ENCODE data around the gene HVCN1.
"Not testable (repeated sequence)": the region's sequence is repeated elsewhere in the genome, so short reads cannot be mapped to it uniquely, and the experiment has no call there.

The HVCN1 gene

GRCh38 chr12:110606253-110606611 is 82.7 kb downstream of the HVCN1 start:
- H3K27ac Mint-ChIP-seq = peak overlapping the region; percentile 96
- peak overlapping the region; percentile 76 for H3K4me3 Mint-ChIP-seq
- no peaks in the 10 kb centered on the region for H3K27me3 Mint-ChIP-seq
- no peaks in the 10 kb centered on the region for H3K36me3 Mint-ChIP-seq (ENCODE audit: low read depth)
- H3K4me1 Mint-ChIP-seq (ENCODE audit: low read depth) = peaks cover 17% of the 10 kb centered on the region
- intact Hi-C loops (cut with micrococcal nuclease) = loop anchor here (5.0 kb wide), 3 partner anchors 86 to 281 kb away; no protein-coding TSS in a partner anchor
- H3K9me3 Mint-ChIP-seq = no peaks in the 10 kb centered on the region

GRCh38 chr12:110602085-110602814 is 86.7 kb downstream of the HVCN1 start:
- intact Hi-C loops (cut with micrococcal nuclease) = loop anchor here (1.0 to 5.0 kb wide), 2 partner anchors 90 to 135 kb away; partner anchors contain the start of genes FAM216A and GPN3
- not testable (repeated sequence) for H3K27me3 Mint-ChIP-seq; H3K4me3 Mint-ChIP-seq; H3K36me3 Mint-ChIP-seq (ENCODE audit: low read depth); H3K9me3 Mint-ChIP-seq; H3K27ac Mint-ChIP-seq
- H3K4me1 Mint-ChIP-seq (ENCODE audit: low read depth) = peaks cover 30% of the 10 kb centered on the region

GRCh38 chr12:110600254-110600653 is 88.7 kb downstream of the HVCN1 start:
- H3K4me1 Mint-ChIP-seq (ENCODE audit: low read depth) = peaks cover 25% of the 10 kb centered on the region
- H3K27me3 Mint-ChIP-seq = no peaks in the 10 kb centered on the region
- peak overlapping the region; percentile 20 for H3K4me3 Mint-ChIP-seq
- peak overlapping the region; percentile 62 for H3K27ac Mint-ChIP-seq
- no peaks in the 10 kb centered on the region for H3K36me3 Mint-ChIP-seq (ENCODE audit: low read depth)
- intact Hi-C loops (cut with micrococcal nuclease) = loop anchor here (1.0 to 5.0 kb wide), 3 partner anchors 48 to 150 kb away; partner anchors contain the start of genes ARPC3, FAM216A and GPN3
- no peaks in the 10 kb centered on the region for H3K9me3 Mint-ChIP-seq

- Mint-ChIP-seq H3K4me1 (ENCODE audit: low read depth) (peaks cover 25% of the 10 kb centered on the region), H3K36me3 (ENCODE audit: low read depth) (no peaks in the 10 kb centered on the region), H3K27me3 (no peaks in the 10 kb centered on the region), H3K27ac (peak overlapping the region; percentile 79), H3K4me3 (peak overlapping the region; percentile 46), H3K9me3 (no peaks in the 10 kb centered on the region)
- intact Hi-C loops (cut with micrococcal nuclease) = loop anchor here (2.0 kb wide), 1 partner anchor 17 kb away; the partner anchor contains the start of gene PPTC7
These were observed 89.6 kb downstream of the HVCN1 start for GRCh38 chr12:110599334-110599733.
